GM13977 (cell line): Measurements from ENCODE around the gene TNFSF4.

Experiments
- DNase-seq: peaks from one replicate; pipeline ENCODE4 v3.0.0; 2012; ENCODE audit warnings: low spot score
- CTCF ChIP-seq: IDR thresholded peaks from 2 replicates; pipeline ENCODE4 v1.5.1; 2012; ENCODE audit warnings: mild to moderate bottlenecking, control low read depth; ENCODE audit not compliant: insufficient read depth; ENCODE audit errors: extremely low read depth, missing control alignments
- in situ Hi-C: fragments of 300-500 bp; cut with MboI; formaldehyde crosslinking; loops from one replicate; pipeline ENCODE4 v1.12.0; 2022; ENCODE audit warnings: low sequenced_read_pairs, low pct_unique_long_range_greater_than_20kb, mixed read lengths, inconsistent platforms; ENCODE audit not compliant: unreplicated experiment

TNFSF4 gene

GRCh38 chr1:173204693-173205092, 2.4 kb downstream of the TNFSF4 start:
- no peak for TF ChIP-seq CTCF
- no peak for DNase-seq
- in situ Hi-C loops = loop anchor here (10.0 to 25.0 kb wide), 2 partner anchors 460 to 608 kb away; partner anchors contain the start of genes CENPL and DARS2

GRCh38 chr1:173202424-173203145, 4.5 kb downstream of the TNFSF4 start:
- in situ Hi-C loops = loop anchor here (10.0 to 25.0 kb wide), 2 partner anchors 458 to 610 kb away; partner anchors contain the start of genes CENPL and DARS2
- peak; percentile 64 for TF ChIP-seq CTCF
- DNase-seq = no peak

- no peak for TF ChIP-seq CTCF
- in situ Hi-C loops = loop anchor here (10.0 to 25.0 kb wide), 2 partner anchors 457 to 610 kb away; partner anchors contain the start of genes CENPL and DARS2
- DNase-seq = no peak
Measured at GRCh38 chr1:173201969-173202368, 5.2 kb downstream of the TNFSF4 start.

GRCh38 chr1:173195596-173196088, 11.5 kb downstream of the TNFSF4 start:
- peak; percentile 32 for DNase-seq
- no peak for TF ChIP-seq CTCF
- in situ Hi-C loops = no loop called here

- no peak for TF ChIP-seq CTCF
- in situ Hi-C loops = no loop called here
- DNase-seq = no peak
Measured at GRCh38 chr1:173193639-173194038, 13.5 kb downstream of the TNFSF4 start.

- TF ChIP-seq CTCF = no peak
- DNase-seq = no peak
- in situ Hi-C loops = no loop called here
Measured at GRCh38 chr1:173191011-173191705, 16.0 kb downstream of the TNFSF4 start.
